SK-N-SH treated with all-trans-retinoic acid at 6 μM for 48 hours (cell line): ENCODE results near the gene NKX2-4.

Experiments
- BACH2 ChIP-seq: fragments of 250-450 bp; sonication (Bioruptor Pico); IDR thresholded peaks from 2 replicates; pipeline ENCODE4 v1.9.0; 2021; ENCODE audit warnings: mild to moderate bottlenecking, borderline replicate concordance
- CREB5 ChIP-seq: fragments of 250-450 bp; sonication (Bioruptor Pico); IDR thresholded peaks from 2 replicates; pipeline ENCODE4 v1.5.1; 2020; ENCODE audit warnings: low read depth, mild to moderate bottlenecking, moderate library complexity
- ESRRG ChIP-seq: fragments of 250-450 bp; sonication (Bioruptor Pico); IDR thresholded peaks from 2 replicates; pipeline ENCODE4 v1.6.1; 2021; ENCODE audit warnings: mild to moderate bottlenecking
- OSR1 ChIP-seq: fragments of 250-450 bp; sonication (Bioruptor Pico); IDR thresholded peaks from 2 replicates; pipeline ENCODE4 v1.8.0; 2022; ENCODE audit warnings: moderate library complexity, mild to moderate bottlenecking, inconsistent platforms
- POU6F1 ChIP-seq: fragments of 250-450 bp; sonication (Bioruptor Pico); IDR thresholded peaks from 2 replicates; pipeline ENCODE4 v1.8.0; 2021; ENCODE audit warnings: low read depth, mild to moderate bottlenecking, moderate library complexity, borderline replicate concordance
- RARB ChIP-seq: fragments of 250-450 bp; sonication (Bioruptor Pico); IDR thresholded peaks from 2 replicates; pipeline ENCODE4 v1.8.0; 2021; ENCODE audit warnings: mild to moderate bottlenecking, moderate library complexity
- TOX ChIP-seq: fragments of 250-450 bp; sonication (Bioruptor Pico); IDR thresholded peaks from 2 replicates; pipeline ENCODE4 v1.8.0; 2021; ENCODE audit warnings: mild to moderate bottlenecking, moderate library complexity, borderline replicate concordance
- TSHZ2 ChIP-seq: fragments of 250-450 bp; sonication (Bioruptor Pico); IDR thresholded peaks from 2 replicates; pipeline ENCODE4 v1.5.0; 2020; ENCODE audit warnings: mild to moderate bottlenecking, moderate library complexity
- ZFP3 ChIP-seq: fragments of 250-450 bp; sonication (Bioruptor Pico); IDR thresholded peaks from 2 replicates; pipeline ENCODE4 v1.5.0; 2020; ENCODE audit warnings: mild to moderate bottlenecking, moderate library complexity
- ZFP30 ChIP-seq: fragments of 450-650 bp; formaldehyde crosslinking; IDR thresholded peaks from 2 replicates; pipeline ENCODE4 v1.5.0; 2022; ENCODE audit warnings: mild to moderate bottlenecking, moderate library complexity
- ZNF565 ChIP-seq: fragments of 450-650 bp; formaldehyde crosslinking; conservative IDR thresholded peaks from 2 replicates; pipeline ENCODE4 v1.5.0; 2020; ENCODE audit warnings: low read depth, mild to moderate bottlenecking, moderate library complexity
- ZNF70 ChIP-seq: fragments of 450-650 bp; formaldehyde crosslinking; IDR thresholded peaks from 2 replicates; pipeline ENCODE4 v1.5.0; 2020; ENCODE audit warnings: mild to moderate bottlenecking, moderate library complexity
- ZNF8 ChIP-seq: fragments of 450-650 bp; formaldehyde crosslinking; IDR thresholded peaks from 2 replicates; pipeline ENCODE4 v1.5.0; 2020; ENCODE audit warnings: mild to moderate bottlenecking, moderate library complexity

- TF ChIP-seq ZFP3 (CRISPR knock-in tag) (no peak), BACH2 (CRISPR knock-in tag) (no peak), ZNF565 (CRISPR knock-in tag) (no peak), POU6F1 (CRISPR knock-in tag) (no peak), ZFP30 (no peak), ZNF8 (no peak), OSR1 (CRISPR knock-in tag) (no peak), ESRRG (CRISPR knock-in tag) (no peak), CREB5 (CRISPR knock-in tag) (no peak), RARB (CRISPR knock-in tag) (no peak), TOX (CRISPR knock-in tag) (no peak), ZNF70 (CRISPR knock-in tag) (no peak), TSHZ2 (no peak)
Observed at GRCh38 chr20:21373436-21373835, 23.9 kb downstream of the NKX2-4 start.
